HG02938 (cell line): ENCODE results near the gene JAKMIP1.
A peak's percentile ranks its signal among the peaks of the same experiment; 100 is the strongest.
"Not testable (repeated sequence)": the region's sequence is repeated elsewhere in the genome, so short reads cannot be mapped to it uniquely, and the experiment has no call there.

ENCODE experiments used
- ATAC-seq: cut with Tn5 transposase; IDR thresholded peaks from one replicate; pipeline ENCODE4 v1.9.1; 2021; ENCODE audit warnings: mild to moderate bottlenecking, moderate library complexity; ENCODE audit not compliant: unreplicated experiment

Gene JAKMIP1

DNA sequence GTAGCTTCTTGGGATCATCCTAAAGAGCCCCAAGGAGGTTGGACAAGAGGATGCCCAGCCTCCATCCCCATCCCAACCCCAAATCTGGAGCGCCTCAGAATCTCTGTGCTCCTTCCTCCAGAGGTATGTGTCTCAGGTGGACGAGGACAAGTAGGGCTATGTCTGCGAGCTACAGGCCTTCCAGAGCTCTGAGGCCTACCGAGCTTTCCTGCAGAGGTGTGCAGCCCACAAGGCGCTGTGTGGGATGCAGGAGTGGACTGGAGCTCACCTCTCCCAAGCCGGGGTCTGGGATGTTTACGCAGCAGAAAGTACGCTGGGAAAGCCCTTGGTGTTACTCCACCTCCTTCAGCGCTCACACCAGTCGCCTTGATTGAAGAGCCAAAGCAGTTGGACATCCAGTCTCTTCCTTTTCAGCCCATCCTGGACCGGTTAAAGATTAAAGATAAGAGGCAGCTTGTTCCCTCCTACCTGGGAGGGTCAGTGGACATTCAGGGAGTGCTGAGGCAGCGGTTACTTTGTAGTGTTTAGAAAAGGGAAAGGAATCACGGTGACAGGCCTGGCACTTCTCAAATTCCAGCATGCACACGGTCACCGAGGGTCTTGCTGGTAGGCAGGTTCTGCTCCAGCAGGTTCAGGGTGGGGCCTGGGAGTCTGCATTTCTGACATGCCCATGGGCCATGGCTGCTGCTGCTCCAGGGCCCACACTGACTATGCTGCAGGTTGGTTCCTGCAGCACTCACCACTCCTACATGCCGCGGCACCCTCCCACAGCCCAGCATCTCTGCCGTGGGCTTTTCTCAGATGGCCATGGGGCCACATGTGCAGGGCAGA lies 29.5 kb upstream of the JAKMIP1 start:
- ATAC-seq = no peak

DNA sequence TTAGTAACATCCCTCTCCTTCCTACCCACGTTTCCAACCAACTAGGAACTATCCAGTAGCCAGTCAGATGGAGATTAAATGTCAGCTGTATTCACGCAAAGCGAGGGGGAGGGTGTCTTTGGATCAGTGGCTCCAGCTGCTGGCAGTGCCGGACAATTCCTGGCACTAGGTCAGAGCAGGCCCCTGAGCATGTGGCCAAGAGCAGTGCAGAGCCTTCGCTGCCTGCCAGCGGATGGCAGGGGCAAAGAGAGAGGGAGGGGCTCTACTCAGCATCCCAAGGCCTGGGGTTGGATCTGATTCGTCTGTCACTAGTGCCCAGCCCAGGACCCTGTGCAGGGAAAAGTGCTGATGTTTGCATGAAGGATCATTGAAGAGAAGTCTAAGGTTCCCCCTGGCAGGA lies 28.7 kb upstream of the JAKMIP1 start:
- ATAC-seq = no peak

DNA sequence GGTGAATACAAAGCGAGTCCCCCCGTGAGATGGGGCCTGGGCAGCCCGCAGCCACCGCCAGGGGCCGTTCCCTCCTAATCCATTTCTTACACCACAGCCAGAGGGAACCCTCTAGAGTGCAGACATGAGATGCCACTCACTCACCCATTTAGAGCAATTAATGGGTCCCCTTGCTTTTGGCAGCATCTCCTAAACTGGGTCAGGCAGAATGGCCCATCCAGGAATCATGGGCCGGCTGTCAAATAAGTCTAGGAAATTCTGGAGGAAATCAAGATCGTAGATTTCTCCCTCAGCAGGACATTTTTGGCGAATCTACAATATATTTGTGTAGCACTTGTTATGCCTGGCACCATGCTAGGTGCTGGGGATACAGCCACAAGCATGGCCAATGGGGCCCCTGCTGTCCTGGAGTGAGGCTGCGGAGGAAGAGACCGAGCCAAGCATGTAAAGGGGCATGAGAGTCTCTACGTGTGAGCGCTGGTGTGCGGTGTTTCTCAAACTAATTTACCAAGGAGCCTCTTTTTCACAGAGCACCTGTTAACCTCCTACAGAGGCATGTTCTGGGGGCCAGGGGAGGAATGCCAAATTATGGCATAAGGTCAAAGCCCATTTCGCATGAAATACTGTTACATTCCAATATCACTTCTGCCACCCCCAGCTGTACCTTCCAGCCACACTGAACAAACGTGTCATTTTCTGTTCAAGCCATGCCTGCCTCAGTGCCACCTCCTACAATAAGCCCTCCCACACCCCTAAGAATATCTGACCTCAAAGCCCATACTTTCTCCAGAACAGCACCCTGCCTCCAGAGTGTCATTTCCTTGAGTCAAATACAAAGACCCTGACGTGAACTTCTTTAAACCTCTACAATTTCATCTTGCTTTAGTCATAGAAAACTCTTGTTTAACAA lies 28.1 kb upstream of the JAKMIP1 start:
- no peak for ATAC-seq

DNA sequence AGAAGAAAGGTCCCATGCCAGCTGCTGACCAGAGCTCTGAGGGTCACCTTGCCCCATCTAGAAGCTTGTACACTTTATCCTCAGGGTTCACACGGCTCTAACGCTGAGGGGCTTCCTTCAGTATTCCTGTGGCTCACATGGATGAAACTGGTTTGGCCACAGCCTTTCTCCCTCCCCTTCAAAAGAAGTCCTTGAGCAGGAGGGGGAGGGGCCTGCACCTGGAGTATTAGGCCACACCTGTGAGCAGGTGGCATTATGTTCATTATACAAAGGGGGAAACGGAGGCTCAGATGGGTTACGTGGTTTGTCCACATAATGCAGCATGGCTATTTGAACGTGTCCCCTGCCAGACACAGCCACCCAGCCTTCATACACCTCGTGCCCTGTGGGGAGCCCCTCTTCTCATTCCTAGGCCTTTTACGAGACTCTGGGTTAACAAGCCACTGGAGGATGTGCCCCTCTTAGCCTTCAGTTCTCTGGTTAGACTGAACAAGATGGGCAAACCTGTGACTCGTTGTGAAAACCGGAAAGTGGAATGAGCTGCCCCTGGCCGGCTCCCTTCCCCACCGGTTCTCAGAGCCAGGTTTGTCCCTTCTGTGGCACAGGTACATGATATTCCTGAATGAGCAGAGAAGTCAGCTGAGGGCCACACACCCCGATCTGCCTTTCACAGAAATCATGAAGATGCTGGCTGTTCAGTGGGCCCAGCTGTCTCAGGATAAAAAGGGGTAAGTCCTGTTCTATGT lies 27.2 kb upstream of the JAKMIP1 start:
- no peak for ATAC-seq

DNA sequence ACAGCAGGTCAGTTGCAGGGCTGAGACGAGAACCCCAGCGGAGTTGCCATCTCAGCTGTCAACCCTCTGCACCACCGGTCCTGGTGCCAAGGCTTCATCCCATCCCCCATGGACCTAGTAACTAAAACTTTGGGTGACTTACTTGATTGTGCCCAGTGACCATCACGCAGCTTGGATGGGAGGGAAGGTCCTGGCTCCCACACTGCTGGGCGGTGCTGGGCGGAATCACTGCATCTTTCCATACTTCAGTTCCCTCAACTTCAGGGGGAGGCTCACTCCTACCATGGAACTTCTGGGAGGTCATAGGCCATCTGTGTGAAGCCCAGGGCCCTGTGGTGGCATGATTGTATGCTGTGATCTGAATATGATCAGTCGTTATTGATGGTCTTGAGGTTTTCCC lies 26.2 kb upstream of the JAKMIP1 start:
- no peak for ATAC-seq

DNA sequence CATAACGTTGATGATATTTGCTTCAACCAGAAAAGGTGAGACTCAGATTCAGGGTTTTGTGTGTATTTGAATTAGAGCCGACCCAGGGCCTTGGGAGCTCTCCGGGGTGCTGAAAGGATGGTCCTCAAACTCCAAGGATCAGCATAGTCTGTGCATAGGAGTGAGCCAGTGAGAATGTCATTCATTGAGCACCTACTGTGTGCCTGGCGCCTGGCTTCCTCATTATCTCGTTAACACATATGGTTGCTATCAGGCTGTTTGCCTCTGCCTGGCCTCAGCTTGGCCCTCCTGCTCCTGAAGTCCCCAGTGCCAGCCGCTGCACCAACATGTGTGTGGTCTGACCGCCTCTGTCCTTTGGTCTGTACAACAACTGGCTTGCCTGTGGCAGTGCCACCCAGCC lies 25.1 kb upstream of the JAKMIP1 start:
- no peak for ATAC-seq

DNA sequence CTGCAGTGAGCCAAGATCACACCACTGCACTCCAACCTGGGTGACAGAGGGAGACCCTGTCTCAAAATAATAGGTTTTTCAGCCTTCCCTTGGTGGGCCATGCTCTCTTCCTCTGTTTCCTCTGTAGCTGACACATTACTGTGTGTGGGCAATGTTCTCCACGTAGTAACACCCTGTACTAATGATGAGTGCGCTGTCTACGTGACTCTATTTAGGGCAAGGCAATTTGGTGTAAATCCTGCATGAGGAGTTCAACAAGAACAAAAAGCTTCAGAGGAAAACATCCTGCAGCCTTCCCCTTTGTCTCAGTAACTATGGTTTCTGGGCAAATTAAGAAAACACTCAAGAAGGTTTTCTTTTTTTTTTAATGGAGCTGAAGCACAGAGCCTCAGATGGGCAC lies 24.4 kb upstream of the JAKMIP1 start:
- ATAC-seq = no peak

DNA sequence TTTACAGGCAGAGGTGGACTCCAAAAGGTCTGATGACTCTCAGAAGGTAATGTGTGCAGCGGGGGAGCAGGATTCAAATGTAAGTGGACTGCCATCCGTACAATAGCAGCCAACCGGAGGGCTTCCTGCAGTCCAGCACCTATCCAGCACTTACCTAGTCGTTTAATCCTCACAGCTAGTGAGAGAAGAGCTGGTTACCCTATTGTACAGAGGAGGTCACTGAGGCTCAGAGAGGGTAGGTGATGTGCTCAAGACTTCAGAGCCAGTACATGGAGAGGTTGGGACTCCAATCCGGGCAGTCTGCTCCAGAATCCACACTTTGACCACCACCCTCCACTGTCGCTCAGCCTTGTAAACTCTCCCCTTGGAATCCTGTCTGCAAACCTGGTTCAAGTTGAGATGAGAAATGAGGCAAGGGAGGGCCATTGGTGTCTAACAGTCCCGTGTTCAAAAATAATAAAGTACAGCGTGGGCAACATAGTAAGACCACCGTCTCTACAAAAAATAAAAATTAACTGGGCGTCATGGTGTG lies 22.5 kb upstream of the JAKMIP1 start:
- no peak for ATAC-seq

DNA sequence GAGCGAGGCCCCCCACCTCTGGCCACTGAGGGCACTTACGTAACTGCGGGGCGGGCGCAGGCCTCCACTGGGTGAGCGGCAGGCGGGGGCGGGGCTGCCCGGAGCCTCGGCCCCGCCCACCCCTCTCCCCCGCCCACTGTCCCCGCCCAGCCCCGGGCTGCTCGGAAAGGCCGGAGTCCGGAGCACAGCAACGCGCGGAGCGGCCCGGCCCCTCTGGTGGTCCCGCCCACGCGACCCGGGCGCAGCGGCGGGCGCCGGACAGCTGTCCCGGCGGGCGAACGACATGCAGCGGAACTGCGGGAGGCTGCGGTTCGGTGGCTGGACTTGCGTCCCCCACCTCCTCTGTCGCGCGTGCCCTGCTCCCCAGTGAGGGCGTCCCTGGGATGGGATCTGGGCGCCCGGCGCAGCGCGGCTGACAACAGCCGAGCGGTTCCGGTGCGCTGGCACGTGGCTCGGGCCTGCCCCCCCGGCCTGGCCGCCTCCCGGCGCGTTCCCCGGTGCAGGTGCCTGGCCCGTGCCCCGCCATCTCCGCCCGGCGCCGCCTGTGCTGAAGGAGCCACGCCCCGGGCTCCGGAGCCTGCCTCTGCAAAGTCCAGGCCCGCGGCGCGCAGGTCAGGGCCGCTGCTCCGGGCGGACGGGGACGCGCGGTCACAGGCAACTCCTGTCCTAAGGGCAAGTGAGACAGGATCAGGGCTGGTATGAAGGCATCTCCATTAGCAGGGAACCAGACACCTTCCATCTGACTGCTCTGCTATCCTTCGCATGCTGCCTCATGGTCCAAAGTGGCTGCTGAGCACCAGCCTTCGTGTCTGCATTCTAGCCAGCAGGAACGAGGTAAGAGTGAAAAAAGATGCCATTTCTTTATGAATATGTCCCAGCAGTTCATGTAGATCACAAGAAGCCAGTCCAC lies 21.8 kb upstream of the JAKMIP1 start:
- ATAC-seq = no peak

DNA sequence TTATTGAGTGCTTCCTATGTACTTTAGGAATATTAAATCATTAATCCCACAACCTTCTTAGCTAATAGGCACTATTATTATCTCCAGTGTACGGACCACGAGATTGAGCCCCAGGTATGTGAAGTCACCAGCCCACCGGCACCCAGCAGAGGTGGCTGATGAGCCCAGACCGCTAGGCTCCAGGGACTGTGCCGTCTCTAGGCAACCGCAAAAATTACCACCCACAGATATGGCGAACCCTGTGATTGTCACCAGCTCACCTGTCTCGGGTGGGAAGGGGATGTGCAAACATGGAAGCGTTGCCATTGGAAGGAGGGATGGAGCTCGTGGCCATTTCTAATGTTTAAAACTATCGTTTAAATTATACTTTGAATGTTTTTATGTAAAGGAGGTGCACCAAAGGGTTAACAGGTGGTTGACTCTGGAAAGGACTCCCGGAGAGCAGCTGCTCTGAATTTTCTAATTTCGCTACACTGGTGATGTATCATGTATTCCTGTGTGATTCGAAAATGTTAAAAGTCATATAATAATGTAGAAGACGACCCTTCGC lies 21.0 kb upstream of the JAKMIP1 start:
- no peak for ATAC-seq

DNA sequence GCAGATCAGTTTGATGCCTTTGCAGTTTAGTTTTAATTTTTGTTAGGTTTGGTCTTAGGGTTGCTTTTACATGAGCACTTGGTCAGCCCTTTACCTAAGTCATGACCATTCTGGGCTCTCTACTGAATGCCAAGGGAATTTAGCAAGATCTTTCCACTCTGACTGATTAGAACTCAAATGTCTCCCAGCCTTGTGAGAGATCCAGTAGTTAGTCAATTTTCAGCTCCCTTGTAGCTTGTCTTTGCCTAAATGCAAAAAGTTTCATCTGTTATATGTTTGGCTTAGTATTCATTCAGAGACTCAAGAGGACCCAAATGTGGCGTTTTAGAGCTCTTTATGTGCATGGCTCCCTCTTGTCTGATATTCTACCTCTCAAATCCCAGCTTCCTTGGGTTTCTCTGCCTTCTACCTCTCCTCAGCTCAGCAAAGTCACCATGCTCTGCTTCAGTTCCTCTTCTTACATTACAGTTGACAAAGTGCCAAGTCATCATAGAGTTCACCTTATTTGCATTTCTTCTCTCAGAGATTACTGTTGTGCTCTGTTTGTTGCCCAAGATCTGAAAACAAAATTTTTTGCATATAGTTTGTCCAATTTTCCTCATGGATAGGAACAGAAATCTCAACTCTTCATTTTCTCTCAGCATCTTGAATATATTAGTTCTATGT lies 17.5 kb upstream of the JAKMIP1 start:
- ATAC-seq = peak; percentile 91

DNA sequence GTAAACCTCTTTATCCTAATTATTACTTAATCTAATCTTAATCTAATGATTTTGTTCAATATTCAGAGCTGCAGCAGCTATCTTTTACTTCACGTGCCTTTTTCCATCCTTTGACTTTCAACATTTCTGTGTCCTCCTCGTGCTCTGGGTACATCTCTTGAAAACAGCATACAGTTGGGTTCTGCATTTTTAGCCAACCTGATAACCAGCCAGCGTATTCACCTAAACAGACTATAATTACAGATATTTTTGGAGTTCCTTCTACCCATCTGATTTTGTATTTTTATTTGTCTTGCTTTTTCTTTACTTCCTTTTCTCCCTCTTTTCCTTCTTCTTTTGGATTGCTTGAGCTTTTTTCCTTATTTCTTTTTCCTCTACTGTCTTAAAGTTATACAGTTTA lies 16.2 kb upstream of the JAKMIP1 start:
- ATAC-seq = no peak

DNA sequence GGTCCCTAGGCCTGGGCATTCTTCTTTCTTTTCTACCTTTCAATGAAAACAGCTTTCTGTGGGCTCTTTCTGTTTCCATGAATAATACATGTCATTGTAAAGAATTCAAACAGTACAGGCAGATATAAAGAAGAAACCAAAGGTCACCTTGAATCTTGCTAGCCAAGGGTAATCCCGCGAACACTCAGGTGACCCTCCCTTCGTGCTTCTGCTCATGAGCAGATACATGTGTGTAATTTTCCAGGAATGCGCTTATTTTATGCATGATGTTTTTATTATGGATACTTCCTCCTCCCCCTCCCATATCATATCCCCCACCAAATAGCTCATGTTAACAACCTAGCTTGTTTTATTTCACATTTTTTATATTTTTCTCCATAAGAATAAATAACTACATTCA lies 9.6 kb upstream of the JAKMIP1 start:
- ATAC-seq = no peak

DNA sequence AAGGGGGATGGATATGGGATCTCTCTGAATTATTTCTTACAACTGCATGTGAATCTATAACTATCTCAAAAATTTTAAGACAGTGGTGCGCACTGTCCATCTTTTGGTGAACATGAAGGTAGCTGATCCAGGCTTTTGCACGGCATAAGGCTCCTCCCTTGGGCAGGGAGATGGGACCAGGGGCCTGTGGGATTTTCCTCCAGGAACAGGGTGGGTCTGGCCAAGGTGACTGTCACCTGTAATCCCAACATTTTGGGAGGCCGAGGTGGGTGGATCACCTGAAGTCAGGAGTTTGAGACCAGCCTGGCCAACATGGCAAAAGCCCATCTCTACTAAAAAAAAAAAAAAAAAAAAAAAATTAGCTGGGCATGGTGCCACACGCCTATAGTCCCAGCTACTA lies 8.9 kb upstream of the JAKMIP1 start:
- not testable (repeated sequence) for ATAC-seq

DNA sequence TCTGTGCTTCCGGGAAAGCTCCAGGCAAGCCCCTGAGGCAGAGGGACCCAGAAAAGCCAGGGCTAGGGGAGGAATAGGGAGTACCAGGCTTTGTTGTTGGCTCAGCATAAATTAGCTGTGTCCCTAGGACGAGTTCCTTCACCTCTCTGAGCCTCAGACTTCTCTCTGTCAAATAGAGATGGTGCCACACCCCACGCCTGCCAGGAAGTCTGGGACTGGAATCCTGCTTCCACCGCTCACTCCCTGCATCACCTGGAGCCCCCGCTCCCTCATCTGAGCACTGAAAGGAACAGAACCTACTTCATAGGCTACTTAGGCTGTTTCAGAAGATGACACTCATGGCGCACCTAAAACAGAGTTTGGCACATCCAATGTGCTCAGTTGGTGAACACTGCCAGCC lies 8.1 kb upstream of the JAKMIP1 start:
- ATAC-seq = no peak

DNA sequence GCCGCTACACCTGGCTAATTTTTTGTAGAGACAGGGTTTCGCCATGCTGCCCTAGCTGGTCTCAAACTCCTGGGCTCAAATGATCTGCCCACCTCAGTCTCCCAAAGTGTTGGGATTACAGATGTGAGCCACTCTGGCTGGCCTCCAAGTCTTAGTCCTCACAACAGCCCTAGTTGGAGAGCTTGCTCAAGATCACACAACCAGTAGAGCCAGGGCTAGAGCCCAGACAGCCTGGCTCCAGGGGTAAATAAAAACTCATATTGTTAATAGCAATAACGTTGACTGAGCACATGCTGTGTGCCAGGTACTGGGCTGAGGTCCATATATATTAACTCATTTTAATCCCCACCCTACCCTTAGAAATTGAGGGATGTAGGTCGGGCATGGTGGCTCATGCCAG lies 7.3 kb upstream of the JAKMIP1 start:
- ATAC-seq = no peak

DNA sequence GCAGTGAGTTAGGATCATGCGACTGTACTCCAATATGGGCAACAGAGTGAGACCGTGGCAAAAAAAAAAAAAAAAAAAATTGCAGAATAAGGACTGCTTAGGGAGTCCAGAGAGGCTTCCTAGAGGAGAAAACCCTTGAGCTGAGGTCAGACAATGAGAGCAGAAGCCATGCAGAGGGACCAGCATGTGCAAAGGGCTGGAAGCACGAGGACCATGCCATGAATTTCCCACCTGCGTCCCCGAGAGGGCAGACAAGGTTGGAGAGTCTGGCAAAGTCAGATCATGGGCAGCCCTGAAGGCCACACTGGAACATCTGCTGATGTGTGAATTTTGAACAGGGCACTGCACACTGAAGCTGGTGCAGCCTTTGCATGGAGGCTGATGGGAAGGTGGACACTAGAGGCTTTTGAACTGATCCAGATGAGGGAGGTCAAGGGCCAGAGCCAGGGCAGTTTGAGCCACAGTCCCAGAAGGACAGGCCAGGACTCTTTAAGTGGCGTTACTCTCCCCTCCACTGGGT lies 6.5 kb upstream of the JAKMIP1 start:
- ATAC-seq = no peak

DNA sequence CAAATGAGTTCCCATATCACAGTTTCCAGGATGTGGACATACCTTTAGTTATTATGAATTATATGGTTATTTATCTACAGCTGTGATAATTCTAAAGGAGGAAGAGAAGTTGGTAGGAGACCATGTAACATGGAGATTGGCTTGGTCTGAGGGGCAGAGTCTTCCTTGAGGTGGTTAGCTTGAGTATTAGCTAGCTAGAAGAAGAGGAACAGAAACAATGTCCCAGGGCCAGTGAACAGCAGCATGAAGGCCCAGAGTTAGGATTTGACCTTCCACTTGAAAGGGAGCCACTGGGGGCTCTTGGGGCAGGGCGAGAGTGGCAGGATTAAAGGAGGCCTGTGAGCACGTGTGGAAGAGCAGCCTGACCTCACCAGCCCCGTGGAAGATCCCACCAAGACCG lies 5.6 kb upstream of the JAKMIP1 start:
- ATAC-seq = no peak

DNA sequence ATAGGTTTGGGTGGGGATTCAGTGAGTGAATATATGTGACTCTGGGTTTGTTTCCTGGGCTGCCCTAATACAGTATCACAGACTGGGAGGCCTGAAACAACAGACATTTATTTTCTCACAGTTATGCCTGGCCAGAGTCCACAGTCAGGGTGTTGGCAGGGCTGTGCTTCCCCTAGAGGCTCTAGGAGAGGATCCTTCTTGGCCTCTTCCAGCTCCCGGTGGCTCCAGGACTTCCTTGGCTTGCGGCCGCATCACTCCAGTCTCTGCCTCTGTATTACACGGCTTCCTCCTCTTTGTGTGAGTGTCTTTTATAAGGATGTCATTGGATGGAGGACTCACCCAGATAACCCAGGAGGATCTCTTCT lies 5.2 kb upstream of the JAKMIP1 start:
- ATAC-seq = no peak
